CD14-positive monocyte (primary cell): Measurements from ENCODE around the gene CNOT11. TPM values are rescaled to one million over a fixed set of nuclear protein-coding genes. Genes with fewer than 3 reads are reported as not detected.
"Not testable (repeated sequence)": the region's sequence is repeated elsewhere in the genome, so short reads cannot be mapped to it uniquely, and the experiment has no call there.

Experiments
- DNase-seq, 3 donors: peaks; one replicate each; pipeline ENCODE4 v3.0.0-alpha.2; 2011 to 2022
- H2AFZ ChIP-seq: 2 replicates; pipeline ENCODE4 v1.6.0; 2012; ENCODE audit warnings: mild to moderate bottlenecking, low read depth, low read length, inconsistent platforms; ENCODE audit not compliant: insufficient read depth, poor library complexity, severe bottlenecking
- H3K27ac ChIP-seq, 2 donors: 1 replicate in 1 of 2; 2 replicates in 1 of 2; pipeline ENCODE4 v1.5.1; 2012 to 2013; ENCODE audit warnings: low read length in 2 of 2, control low read depth in 1 of 2, inconsistent platforms in 1 of 2, low read depth in 1 of 2, mild to moderate bottlenecking in 1 of 2
- H3K27me3 ChIP-seq, 2 donors: one replicate each; pipeline versions ENCODE4 v1.6.0 to v1.6.1; 2011 to 2013; ENCODE audit warnings: low read length in 2 of 2; ENCODE audit not compliant: control insufficient read depth in 2 of 2, insufficient read depth in 2 of 2
- H3K36me3 ChIP-seq, 2 donors: replicated peaks in 1 of 2; 1 replicate in 1 of 2; 2 replicates in 1 of 2; pipeline versions ENCODE4 v1.5.1 to v1.6.1; 2012 to 2013; ENCODE audit warnings: low read length in 2 of 2, control low read depth in 1 of 2, inconsistent platforms in 1 of 2, mild to moderate bottlenecking in 1 of 2; ENCODE audit not compliant: insufficient read depth in 2 of 2, control insufficient read depth in 1 of 2
- H3K4me1 ChIP-seq, 2 donors: 1 replicate in 1 of 2; 2 replicates in 1 of 2; pipeline versions ENCODE4 v1.5.1 to v1.6.1; 2012 to 2013; ENCODE audit warnings: low read length in 2 of 2, control low read depth in 1 of 2, inconsistent platforms in 1 of 2, mild to moderate bottlenecking in 1 of 2, moderate library complexity in 1 of 2; ENCODE audit not compliant: insufficient read depth in 2 of 2, control insufficient read depth in 1 of 2
- H3K4me2 ChIP-seq: replicated peaks from 2 replicates; pipeline ENCODE3; 2012; ENCODE audit warnings: low read length, moderate library complexity, mild to moderate bottlenecking; ENCODE audit not compliant: poor library complexity, severe bottlenecking; ENCODE audit errors: extremely low read depth
- H3K4me3 ChIP-seq, 3 experiments: fragments of 200-600 bp in 1 of 3; sonication (generic) in 1 of 3; replicated peaks in 1 of 3; 1 replicate in 2 of 3; 2 replicates in 1 of 3; pipeline ENCODE4 v1.5.1; 2011 to 2013; ENCODE audit warnings: low read length in 3 of 3, mild to moderate bottlenecking in 3 of 3, control low read depth in 2 of 3, low read depth in 2 of 3, inconsistent platforms in 1 of 3, moderate library complexity in 1 of 3
- H3K79me2 ChIP-seq: 2 replicates; pipeline ENCODE4 v1.6.0; 2012; ENCODE audit warnings: mild to moderate bottlenecking, control low read depth, inconsistent platforms, low read length, moderate library complexity; ENCODE audit not compliant: insufficient read depth
- H3K9ac ChIP-seq: 2 replicates; pipeline ENCODE4 v1.6.0; 2017; ENCODE audit warnings: low read length, mild to moderate bottlenecking; ENCODE audit not compliant: insufficient read depth, poor library complexity, severe bottlenecking
- H3K9me3 ChIP-seq, 2 donors: replicated peaks in 1 of 2; 1 replicate in 1 of 2; 2 replicates in 1 of 2; pipeline versions ENCODE4 v1.5.1 to v1.6.1; 2012 to 2013; ENCODE audit warnings: low read length in 2 of 2, control low read depth in 1 of 2; ENCODE audit not compliant: control insufficient read depth in 1 of 2, insufficient read depth in 1 of 2
- H4K20me1 ChIP-seq: 2 replicates; pipeline ENCODE4 v1.6.0; 2012; ENCODE audit warnings: mild to moderate bottlenecking, low read length, control low read depth, moderate library complexity; ENCODE audit not compliant: insufficient read depth
- H3K27ac Mint-ChIP-seq, 7 donors: one replicate each; pipeline ENCODE4 v1.8.0; 2020; ENCODE audit warnings: mild to moderate bottlenecking in 7 of 7, mixed read lengths in 7 of 7, moderate library complexity in 6 of 7, inconsistent platforms in 2 of 7
- H3K27me3 Mint-ChIP-seq, 3 donors: one replicate each; pipeline ENCODE4 v1.8.0; 2021 to 2022; ENCODE audit warnings: low read depth in 3 of 3, mild to moderate bottlenecking in 3 of 3, mixed read lengths in 3 of 3, moderate library complexity in 3 of 3, inconsistent platforms in 1 of 3
- H3K36me3 Mint-ChIP-seq, 2 donors: one replicate each; pipeline ENCODE4 v1.8.0; 2020; ENCODE audit warnings: mixed read lengths in 2 of 2, inconsistent platforms in 1 of 2, mild to moderate bottlenecking in 1 of 2
- H3K4me1 Mint-ChIP-seq: one replicate; pipeline ENCODE4 v1.8.0; 2020; ENCODE audit warnings: mild to moderate bottlenecking, mixed read lengths
- H3K4me3 Mint-ChIP-seq, 2 donors: one replicate each; pipeline ENCODE4 v1.8.0; 2020; ENCODE audit warnings: mild to moderate bottlenecking in 2 of 2, mixed read lengths in 2 of 2, moderate library complexity in 1 of 2
- H3K9me3 Mint-ChIP-seq, 7 donors: one replicate each; pipeline ENCODE4 v1.8.0; 2020 to 2022; ENCODE audit warnings: mixed read lengths in 7 of 7, mild to moderate bottlenecking in 6 of 7, moderate library complexity in 6 of 7, inconsistent platforms in 2 of 7
- WGBS: methylation state at CpG from one replicate; pipeline ENCODE4 v1.1.5; 2013; ENCODE audit warnings: missing lambda C conversion rate; ENCODE audit not compliant: insufficient coverage; 5-methylcytosine and 5-hydroxymethylcytosine counted together
- intact Hi-C, 2 donors: fragments of 100-400 bp; cut with micrococcal nuclease; formaldehyde crosslinking; loops; one replicate each; pipeline versions ENCODE4 v1.15.0 to v1.15.1; 2023
- polyA plus RNA-seq, 3 donors: library from polyadenylated mRNA; depleted of rRNA in 1 of 3; unstranded in 2 of 3; stranded (reverse) in 1 of 3; fragments of 300-500 nt in 2 of 3; fragments of >200 nt in 1 of 3; fragmentation: Illumina TruSeq in 2 of 3; gene quantifications; 1 replicate in 2 of 3; 2 replicates in 1 of 3; pipeline ENCODE4 v1.2.3, GENCODE V29; 2012 to 2021
- TF ChIP-seq, protein P1 (sequence below): fragments of 200-600 bp; IDR thresholded peaks from one replicate; pipeline ENCODE4 v1.8.0; 2022; ENCODE audit warnings: antibody characterized with exemption, mild to moderate bottlenecking

CNOT11 gene
- polyA plus RNA-seq, 3 donors: 38.2 to 39.0 (median 38.4) TPM

DNA sequence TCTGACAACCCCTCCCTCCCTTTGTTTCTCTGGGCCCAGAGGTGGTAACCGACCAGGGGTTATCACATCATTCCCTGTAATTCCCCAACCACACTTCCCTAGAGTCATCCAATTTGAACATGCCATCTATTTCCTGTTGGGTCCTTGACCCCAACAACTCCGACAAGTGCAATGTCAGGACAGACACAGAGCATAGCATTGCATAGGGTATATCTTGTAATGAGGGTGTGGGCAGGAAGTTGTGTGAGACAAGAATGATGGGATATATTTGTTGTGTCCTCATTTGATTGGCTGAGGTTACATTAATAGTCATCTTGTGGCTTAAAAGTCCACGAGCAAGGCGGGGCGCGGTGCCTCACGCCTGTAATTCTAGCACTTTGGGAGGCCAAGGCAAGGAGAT, 33.4 kb upstream of the CNOT11 start:
- Histone ChIP-seq H3K36me3 (no peaks in the 10 kb centered on the region), H4K20me1 (no peaks in the 10 kb centered on the region), H3K9ac (no peak overlapping the region), H3K4me2 (no peak overlapping the region), H3K27ac (no peak overlapping the region), H3K4me3 (no peak overlapping the region), H3K4me1 (peaks cover 10 to 13% of the 10 kb centered on the region in 2 donors), H3K27me3 (no peaks in the 10 kb centered on the region), H3K9me3 (no peaks in the 10 kb centered on the region), H2AFZ (no peak overlapping the region), H3K79me2 (no peaks in the 10 kb centered on the region)
- TF ChIP-seq, protein P1, sequence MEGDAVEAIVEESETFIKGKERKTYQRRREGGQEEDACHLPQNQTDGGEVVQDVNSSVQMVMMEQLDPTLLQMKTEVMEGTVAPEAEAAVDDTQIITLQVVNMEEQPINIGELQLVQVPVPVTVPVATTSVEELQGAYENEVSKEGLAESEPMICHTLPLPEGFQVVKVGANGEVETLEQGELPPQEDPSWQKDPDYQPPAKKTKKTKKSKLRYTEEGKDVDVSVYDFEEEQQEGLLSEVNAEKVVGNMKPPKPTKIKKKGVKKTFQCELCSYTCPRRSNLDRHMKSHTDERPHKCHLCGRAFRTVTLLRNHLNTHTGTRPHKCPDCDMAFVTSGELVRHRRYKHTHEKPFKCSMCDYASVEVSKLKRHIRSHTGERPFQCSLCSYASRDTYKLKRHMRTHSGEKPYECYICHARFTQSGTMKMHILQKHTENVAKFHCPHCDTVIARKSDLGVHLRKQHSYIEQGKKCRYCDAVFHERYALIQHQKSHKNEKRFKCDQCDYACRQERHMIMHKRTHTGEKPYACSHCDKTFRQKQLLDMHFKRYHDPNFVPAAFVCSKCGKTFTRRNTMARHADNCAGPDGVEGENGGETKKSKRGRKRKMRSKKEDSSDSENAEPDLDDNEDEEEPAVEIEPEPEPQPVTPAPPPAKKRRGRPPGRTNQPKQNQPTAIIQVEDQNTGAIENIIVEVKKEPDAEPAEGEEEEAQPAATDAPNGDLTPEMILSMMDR: no peak
- Mint-ChIP-seq H3K4me3 (no peak overlapping the region), H3K36me3 (no peaks in the 10 kb centered on the region), H3K4me1 (peaks cover 14% of the 10 kb centered on the region), H3K27ac (peak overlapping the region in 3 of 7 donors; percentile 27 to 47 (median 32)), H3K27me3 (peaks cover 2 to 3% (median 2%) of the 10 kb centered on the region in 3 donors), H3K9me3 (peaks cover 0 to 12% (median 3%) of the 10 kb centered on the region in 7 donors)
- intact Hi-C loops: no loop called here
- 72% methylated on average over 3 of the region's 7 CpGs for WGBS
- peak in 2 of 3 donors; percentile 8 for DNase-seq

DNA sequence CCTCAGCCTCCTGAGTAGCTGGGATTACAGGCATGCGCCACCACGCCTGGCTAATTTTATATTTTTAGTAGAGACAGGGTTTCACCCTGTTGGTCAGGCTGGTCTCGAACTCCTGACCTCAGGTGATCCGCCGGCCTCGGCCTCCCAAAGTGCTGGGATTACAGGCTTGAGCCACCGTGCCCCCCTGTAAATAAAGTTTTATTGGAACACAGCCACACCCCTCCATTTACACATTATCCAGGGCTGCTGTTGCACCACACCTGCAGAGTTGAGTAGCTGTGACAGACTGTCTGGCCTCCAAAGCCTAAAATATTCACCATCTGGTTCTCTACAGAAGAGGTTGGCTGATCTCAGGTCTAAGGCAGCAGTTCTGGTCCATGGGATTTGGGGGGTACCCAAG, 32.6 kb upstream of the CNOT11 start:
- H3K36me3 Mint-ChIP-seq, H3K27ac Mint-ChIP-seq, DNase-seq, H3K27me3 Mint-ChIP-seq, H4K20me1 ChIP-seq, H3K4me3 ChIP-seq, H2AFZ ChIP-seq, H3K79me2 ChIP-seq, intact Hi-C loops, H3K9me3 ChIP-seq, H3K27ac ChIP-seq, H3K36me3 ChIP-seq, H3K4me2 ChIP-seq, H3K9ac ChIP-seq, H3K4me3 Mint-ChIP-seq, H3K27me3 ChIP-seq: not testable (repeated sequence)
- 94% methylated on average over 7 of the region's 7 CpGs for WGBS
- peaks cover 21% of the 10 kb centered on the region for H3K4me1 Mint-ChIP-seq
- peaks cover 0 to 12% (median 3%) of the 10 kb centered on the region in 7 donors for H3K9me3 Mint-ChIP-seq
- peaks cover 15 to 18% of the 10 kb centered on the region in 2 donors for H3K4me1 ChIP-seq
